ENCODE results near the gene TYROBP. TPM values are rescaled to one million over a fixed set of nuclear protein-coding genes. Genes with fewer than 3 reads are reported as not detected.

TYROBP gene
- total RNA-seq, 2 donors from 2014 or later = 30.6 to 60.7 TPM

DNA sequence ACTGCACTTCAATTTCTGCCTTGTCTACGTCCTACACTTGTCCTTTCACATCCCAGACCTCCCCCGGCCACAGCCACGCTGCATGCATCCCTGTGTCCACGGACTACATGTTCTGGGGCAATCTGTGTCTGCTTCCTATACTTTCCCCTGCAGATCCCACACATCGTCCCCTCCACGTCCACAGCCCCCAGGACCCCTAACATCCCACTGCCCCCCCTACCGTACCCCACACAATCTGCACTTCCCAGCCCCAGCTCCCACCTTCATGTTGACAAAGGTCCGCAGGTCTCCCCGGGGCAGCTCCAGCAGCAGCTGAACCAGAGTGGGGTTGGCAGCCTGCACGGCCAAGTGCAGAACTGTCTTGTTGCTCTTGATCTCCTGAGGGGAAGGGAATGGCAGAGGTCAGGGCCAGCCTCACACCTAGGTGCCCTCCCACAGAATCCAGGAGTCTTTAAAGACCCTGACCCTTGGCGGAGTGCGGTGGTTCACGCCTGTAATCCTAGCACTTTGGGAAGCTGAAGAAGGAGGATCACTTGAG lies 17.9 kb downstream of the TYROBP start:
- Histone ChIP-seq H3K9me3 (no peaks in the 10 kb centered on the region), H3K36me3 (peaks cover 8 to 19% of the 10 kb centered on the region in 2 donors), H3K27ac (no peak overlapping the region), H3K4me1 (replicated peaks) (no peaks in the 10 kb centered on the region), H3K4me3 (no peak overlapping the region), H3K27me3 (replicated peaks; ENCODE audit: insufficient read depth) (no peaks in the 10 kb centered on the region)
- TF ChIP-seq POLR2AphosphoS5 (IDR thresholded peaks at IDR 0.05) = no peak
- no peak for TF ChIP-seq POLR2A (IDR thresholded peaks at IDR 0.05)
- TF ChIP-seq, protein P1, sequence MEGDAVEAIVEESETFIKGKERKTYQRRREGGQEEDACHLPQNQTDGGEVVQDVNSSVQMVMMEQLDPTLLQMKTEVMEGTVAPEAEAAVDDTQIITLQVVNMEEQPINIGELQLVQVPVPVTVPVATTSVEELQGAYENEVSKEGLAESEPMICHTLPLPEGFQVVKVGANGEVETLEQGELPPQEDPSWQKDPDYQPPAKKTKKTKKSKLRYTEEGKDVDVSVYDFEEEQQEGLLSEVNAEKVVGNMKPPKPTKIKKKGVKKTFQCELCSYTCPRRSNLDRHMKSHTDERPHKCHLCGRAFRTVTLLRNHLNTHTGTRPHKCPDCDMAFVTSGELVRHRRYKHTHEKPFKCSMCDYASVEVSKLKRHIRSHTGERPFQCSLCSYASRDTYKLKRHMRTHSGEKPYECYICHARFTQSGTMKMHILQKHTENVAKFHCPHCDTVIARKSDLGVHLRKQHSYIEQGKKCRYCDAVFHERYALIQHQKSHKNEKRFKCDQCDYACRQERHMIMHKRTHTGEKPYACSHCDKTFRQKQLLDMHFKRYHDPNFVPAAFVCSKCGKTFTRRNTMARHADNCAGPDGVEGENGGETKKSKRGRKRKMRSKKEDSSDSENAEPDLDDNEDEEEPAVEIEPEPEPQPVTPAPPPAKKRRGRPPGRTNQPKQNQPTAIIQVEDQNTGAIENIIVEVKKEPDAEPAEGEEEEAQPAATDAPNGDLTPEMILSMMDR (IDR thresholded peaks at IDR 0.05) = no peak
- intact Hi-C loops (cut with DNase I) = no loop called here
- 91% methylated on average over 13 of the region's 13 CpGs for WGBS
- DNase-seq (ENCODE audit: low spot score) = no peak

DNA sequence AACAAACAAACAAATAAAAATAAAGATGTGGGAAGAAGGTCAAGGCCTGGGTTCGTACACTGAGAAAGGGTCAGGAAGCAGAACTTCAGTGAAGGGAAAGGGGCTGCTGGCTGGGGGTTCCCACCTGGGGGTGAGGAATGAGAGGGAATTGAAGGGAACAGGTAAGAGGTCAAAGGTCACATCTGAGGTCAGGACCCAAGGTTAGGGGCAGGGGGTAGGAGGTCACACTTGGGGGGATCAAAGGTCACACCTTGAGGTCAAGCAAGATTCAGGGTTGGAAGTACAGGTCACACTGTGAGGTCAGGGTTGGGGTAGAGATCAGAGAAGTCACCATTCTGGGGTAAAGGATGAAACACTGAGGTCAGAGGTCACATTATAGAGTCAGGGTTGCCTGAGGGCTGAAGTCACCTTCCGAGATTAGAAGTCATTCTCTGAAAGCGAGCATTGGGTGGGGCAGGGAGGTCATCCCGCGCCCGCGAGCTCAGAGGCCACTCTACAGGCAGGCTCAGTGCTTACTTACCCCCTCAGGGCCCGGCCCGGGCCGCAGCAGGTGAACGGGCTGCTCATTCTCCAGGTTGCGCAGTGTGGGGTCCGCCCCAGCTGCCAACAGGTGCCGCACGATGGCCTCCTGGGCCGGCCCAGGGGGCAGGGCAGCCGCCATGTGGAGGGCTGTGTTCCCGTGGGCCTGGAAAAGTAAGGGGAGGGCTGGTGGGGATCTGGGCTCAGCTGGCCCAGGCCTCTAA lies 18.6 kb downstream of the TYROBP start:
- WGBS = 87% methylated on average over 18 of the region's 18 CpGs
- peaks cover 8 to 19% of the 10 kb centered on the region in 2 donors for H3K36me3 ChIP-seq
- no peaks in the 10 kb centered on the region for H3K27me3 ChIP-seq (replicated peaks; ENCODE audit: insufficient read depth)
- H3K4me1 ChIP-seq (replicated peaks) = no peaks in the 10 kb centered on the region
- H3K4me3 ChIP-seq = no peak overlapping the region
- no peak overlapping the region for H3K27ac ChIP-seq
- no peak for DNase-seq (ENCODE audit: low spot score)
- intact Hi-C loops (cut with DNase I) = no loop called here
- no peaks in the 10 kb centered on the region for H3K9me3 ChIP-seq
- TF ChIP-seq POLR2A (IDR thresholded peaks at IDR 0.05) = no peak
- TF ChIP-seq POLR2AphosphoS5 (IDR thresholded peaks at IDR 0.05) = no peak
- TF ChIP-seq, protein P1 (IDR thresholded peaks at IDR 0.05) = no peak

DNA sequence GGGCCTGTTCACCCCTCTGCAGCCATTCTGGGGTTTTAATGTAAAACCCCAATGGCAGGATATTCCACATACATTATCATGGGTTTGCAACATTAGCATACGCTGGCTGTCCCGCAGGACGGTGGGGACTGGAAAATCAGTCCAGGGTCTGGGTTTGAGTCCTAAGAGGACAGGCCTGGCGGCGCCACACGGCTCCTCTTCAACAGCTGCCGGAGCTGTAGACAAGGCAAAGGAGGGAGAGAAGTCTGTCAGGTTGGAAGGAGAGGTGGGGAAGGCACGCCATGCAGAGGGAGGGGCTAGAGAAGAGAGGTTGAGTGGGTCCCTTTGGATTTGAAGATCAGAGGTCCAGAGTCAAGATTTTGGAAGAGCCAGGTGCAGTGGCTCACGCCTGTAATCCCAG lies 19.7 kb downstream of the TYROBP start:
- WGBS = 92% methylated on average over 9 of the region's 9 CpGs

DNA sequence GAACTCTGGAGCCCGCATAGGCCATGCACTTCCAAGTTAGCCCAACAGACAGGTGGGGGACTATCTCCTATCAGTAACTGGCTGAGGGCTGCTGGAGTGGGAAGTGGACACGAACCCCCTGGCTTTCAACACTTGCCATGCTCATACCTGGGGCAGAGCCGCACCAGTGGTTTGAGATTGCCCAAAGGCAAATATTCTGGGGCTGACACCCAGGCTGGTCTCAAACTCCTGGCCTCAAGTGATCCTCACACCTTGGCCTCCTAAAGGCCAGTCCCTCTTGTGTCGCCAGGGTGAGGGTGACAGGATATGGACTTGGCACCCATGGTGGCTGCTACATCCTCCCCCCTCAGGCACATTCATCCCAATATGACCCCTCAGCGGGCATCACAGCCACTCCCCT lies 20.9 kb downstream of the TYROBP start:
- Histone ChIP-seq H3K27ac (no peak overlapping the region), H3K9me3 (no peaks in the 10 kb centered on the region), H3K4me3 (no peak overlapping the region), H3K27me3 (replicated peaks; ENCODE audit: insufficient read depth) (no peaks in the 10 kb centered on the region), H3K4me1 (replicated peaks) (no peaks in the 10 kb centered on the region), H3K36me3 (peaks cover 8 to 19% of the 10 kb centered on the region in 2 donors)
- TF ChIP-seq POLR2AphosphoS5 (IDR thresholded peaks at IDR 0.05) (no peak), POLR2A (IDR thresholded peaks at IDR 0.05) (no peak)
- TF ChIP-seq, protein P1 (IDR thresholded peaks at IDR 0.05) = no peak
- no peak for DNase-seq (ENCODE audit: low spot score)
- WGBS = 97% methylated on average over 5 of the region's 5 CpGs
- intact Hi-C loops (cut with DNase I) = no loop called here

More for the DNA sequence above, 19.7 kb downstream of the TYROBP start:
- Histone ChIP-seq H3K27me3 (replicated peaks; ENCODE audit: insufficient read depth) (no peaks in the 10 kb centered on the region), H3K27ac (no peak overlapping the region), H3K4me3 (no peak overlapping the region), H3K4me1 (replicated peaks) (no peaks in the 10 kb centered on the region), H3K9me3 (no peaks in the 10 kb centered on the region), H3K36me3 (peaks cover 8 to 19% of the 10 kb centered on the region in 2 donors)
- intact Hi-C loops (cut with DNase I) = no loop called here
- TF ChIP-seq POLR2A (IDR thresholded peaks at IDR 0.05) (no peak), POLR2AphosphoS5 (IDR thresholded peaks at IDR 0.05) (no peak)
- TF ChIP-seq, protein P1 (IDR thresholded peaks at IDR 0.05) = no peak
- no peak for DNase-seq (ENCODE audit: low spot score)

DNA sequence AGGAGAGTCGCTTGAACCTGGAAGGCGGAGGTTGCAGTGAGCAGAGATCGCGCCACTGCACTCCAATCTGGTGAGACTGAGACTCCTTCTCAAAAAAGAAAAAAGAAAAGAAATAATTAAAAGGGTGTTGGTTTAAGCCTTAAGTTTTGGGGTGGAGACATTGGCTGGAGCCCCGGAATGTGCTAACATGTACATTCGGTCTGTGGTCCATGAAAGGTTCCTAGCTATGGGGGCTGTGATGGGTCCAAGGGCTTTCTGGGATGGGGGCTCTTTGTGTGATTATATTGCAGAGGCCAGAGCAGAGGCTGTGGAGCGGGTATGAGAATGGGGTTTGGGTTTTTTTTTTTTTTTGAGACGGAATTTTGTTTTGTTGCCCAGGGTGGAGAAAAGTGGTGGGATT lies 22.2 kb downstream of the TYROBP start:
- Histone ChIP-seq H3K4me3 (no peak overlapping the region), H3K27ac (no peak overlapping the region), H3K36me3 (peaks cover 8 to 19% of the 10 kb centered on the region in 2 donors), H3K4me1 (replicated peaks) (no peaks in the 10 kb centered on the region), H3K27me3 (replicated peaks; ENCODE audit: insufficient read depth) (no peaks in the 10 kb centered on the region), H3K9me3 (no peaks in the 10 kb centered on the region)
- 93% methylated on average over 8 of the region's 8 CpGs for WGBS
- DNase-seq (ENCODE audit: low spot score) = no peak
- TF ChIP-seq, protein P1 (IDR thresholded peaks at IDR 0.05) = no peak
- TF ChIP-seq POLR2A (IDR thresholded peaks at IDR 0.05) (no peak), POLR2AphosphoS5 (IDR thresholded peaks at IDR 0.05) (no peak)
- intact Hi-C loops (cut with DNase I) = no loop called here

Data from prostate gland (tissue), 2 donors.